ENCODE data around the gene TMPRSS5.
A peak's percentile ranks its signal among the peaks of the same experiment; 100 is the strongest.
"Not testable (repeated sequence)": the region's sequence is repeated elsewhere in the genome, so short reads cannot be mapped to it uniquely, and the experiment has no call there.

TMPRSS5 gene

GRCh38 chr11:113697111-113697510, 9.0 kb downstream of the TMPRSS5 start:
- no peak for DNase-seq

GRCh38 chr11:113695207-113695606, 10.9 kb downstream of the TMPRSS5 start:
- no peak for DNase-seq

DNA sequence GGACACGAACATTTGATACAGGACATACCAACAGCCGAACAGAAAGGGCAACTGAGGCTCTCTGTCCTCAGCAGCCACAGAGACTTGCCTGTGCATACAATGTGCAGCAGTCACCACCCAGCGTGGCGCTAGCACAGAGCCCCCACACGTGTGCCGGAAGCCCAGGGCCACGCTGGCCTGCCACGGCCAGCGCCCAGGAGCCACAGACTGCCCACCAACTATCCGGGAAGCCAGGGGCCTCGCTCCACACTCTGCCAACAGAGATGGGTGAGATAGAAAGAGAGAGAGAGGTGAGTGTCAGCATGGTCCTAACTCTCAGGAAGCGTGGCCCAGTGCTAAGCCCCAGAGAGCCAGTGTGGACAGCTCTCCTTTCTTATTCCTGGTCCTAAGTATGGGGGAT, 11.7 kb downstream of the TMPRSS5 start:
- no peak for DNase-seq

DNA sequence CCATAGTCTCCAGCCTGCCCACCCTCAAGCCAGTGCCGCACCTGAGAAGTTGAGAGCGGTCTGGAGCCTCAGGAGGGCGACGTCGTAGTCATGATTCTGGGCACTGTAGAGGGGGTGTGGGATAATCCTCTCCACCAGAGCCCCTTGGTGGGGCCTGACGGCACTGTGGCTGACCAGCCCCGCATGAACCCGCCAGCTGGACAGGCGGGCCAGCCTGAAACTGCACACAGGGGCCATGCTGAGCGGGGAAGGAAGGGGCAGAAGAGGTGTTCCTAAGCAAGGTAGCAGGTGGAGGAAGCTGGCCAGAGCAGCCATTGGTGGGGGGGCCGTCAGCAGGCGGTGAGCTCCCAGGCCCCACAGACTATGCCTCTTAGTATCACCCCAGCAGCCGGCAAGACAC, 13.1 kb downstream of the TMPRSS5 start:
- no peak for DNase-seq

DNA sequence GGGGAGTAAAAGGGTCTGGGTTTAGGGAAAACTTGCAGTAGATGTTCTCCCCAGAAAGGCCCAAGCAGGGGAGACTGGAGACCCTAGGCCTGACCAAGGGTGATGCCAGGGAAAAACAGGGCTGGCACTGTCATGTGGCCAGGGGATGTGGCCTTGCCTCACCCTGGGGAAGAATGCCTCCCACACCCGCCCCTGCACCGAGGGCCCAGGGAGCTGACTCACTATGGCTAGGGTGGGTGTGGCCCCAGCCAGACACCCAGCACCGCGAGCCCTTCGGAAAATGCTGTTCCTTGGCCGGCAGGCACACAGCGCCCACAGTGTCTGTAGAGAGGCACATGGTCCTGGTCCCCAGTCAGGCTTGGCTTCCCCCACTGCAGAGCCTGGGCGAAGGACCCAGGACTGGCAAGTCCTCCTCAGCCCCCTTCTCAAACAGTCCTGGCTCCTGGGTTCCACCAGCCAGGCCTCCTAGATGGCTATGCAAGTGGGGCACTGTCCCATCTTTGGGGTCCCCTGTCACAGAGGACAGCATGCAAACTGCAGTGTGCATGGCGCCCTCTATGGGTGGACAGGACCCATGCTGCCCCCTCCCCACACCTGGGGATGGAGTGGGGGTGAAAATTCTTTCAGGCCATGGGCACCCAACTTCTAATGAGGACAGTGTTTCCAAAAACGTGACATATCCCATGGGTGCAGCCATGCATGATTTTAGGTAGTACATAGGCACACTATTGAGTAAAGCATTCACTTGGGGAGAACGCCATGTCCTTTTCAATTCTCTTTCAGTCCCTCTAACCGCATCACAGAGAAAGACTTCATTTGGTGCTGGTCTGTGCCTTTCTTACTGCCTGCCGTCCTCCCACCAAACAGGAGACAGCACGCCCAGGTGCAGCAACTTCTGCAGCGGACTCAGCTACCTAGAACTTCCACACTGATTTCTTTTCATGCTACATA, 15.2 kb downstream of the TMPRSS5 start:
- DNase-seq = peak in 1 of 2 experiments; percentile 75

DNA sequence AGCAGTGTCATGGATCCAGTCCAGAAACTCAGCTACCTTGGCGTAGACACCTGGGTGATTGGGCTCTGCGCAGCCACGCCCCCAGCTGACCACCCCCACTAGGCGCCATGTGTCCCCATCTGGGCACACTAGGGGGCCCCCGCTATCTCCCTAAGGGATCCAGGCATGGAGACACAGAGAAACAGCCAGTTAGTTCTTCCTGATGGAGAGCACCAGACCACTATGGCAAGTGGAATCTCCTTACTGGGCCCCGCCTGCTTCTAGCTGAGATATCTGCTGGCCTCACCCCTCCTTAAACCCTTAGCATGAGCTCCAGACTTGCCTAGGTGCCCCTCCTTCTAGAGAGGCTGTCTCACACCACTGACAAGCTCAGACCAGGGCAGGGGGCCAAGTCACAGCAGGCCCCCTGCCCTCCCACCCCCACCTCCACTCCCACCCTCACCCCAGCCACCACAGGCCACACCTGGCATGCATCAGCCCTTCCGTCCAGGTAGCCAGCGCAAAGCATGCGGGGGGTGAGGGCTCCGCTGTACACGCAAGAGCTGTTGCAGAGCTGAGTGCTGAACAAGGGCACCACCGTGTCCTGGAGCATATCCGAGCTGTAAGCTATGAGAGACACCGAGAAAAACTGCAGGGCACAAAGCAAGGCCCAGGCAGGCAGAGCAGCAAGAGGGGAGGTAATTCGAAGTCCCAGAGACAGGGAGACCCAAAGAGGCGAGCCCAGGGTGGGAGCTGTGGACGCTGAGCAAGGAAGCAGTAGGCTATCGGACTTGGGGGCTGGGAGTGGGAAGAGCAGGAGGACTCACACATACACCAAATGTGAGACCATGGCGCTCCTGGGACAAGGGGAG, 16.1 kb downstream of the TMPRSS5 start:
- DNase-seq = no peak

GRCh38 chr11:113685654-113686359, 20.3 kb downstream of the TMPRSS5 start:
- DNase-seq = peak; percentile 23 to 47

GRCh38 chr11:113684496-113684895, 21.6 kb downstream of the TMPRSS5 start:
- DNase-seq = no peak

DNA sequence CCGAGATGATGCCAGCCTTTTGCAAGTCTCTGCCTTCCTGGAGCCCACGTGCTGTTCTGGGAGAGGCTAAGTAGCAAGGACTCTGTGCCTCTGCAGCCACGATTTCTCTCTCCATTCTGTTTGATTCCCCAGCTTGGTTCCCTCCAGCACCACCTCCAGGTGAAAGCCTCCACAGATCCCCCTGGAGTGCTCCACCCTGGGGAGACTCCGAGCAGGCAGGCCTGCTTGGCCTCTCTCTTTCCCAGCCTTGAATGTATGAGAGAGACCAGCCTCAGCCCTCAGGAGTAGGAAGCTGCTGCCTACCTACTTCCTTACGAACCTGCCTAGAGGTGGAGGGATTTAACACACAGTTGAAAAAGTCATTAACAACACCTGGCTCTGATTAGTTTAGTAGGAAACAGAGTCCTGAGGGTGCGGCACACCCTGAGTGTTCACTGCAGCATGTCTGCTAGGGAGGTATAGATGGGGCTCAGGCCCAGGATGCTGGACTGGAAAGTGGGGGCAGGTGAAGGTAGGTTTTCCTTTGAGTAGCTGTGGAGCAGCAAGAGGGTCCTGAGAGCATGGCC, 22.5 kb downstream of the TMPRSS5 start:
- DNase-seq = no peak

DNA sequence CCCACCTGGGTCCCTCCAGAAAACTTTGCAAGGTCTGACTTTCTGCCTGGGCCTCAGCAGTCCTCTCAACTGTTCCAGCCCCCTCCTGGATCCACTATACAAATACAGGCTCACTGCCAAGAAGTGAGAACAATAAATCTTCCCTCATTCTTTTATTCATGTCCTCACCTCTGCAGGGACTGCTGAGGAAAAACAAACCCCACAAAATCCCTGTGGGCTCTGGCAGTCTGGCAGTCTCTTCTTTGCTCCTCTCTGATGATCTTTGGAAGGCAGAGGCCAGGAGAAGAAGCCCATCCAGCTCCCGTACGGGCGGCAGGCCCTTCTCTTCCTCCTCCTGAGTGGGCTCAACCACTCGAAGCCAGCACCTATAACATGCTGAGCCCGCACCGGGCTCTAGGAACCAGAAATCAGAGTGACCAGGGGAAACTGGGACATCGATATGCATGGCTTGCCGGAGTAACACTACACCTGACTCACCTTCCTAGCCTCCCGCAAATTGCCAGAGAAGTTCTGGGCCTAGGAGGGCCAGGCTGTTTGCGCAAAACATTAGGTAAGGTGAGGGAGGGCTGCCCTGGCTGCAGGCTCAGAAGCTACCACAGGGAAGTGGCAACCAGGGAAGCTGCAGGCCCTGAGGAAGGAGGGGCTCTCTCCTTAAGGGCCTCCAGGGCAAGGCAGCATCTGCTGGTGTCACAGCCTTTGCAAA, 24.2 kb downstream of the TMPRSS5 start:
- DNase-seq = peak in 1 of 2 experiments; percentile 27

- no peak for DNase-seq
These were observed 24.8 kb downstream of the TMPRSS5 start for GRCh38 chr11:113681282-113681681.

GRCh38 chr11:113677685-113678084, 28.4 kb downstream of the TMPRSS5 start:
- DNase-seq = no peak

DNA sequence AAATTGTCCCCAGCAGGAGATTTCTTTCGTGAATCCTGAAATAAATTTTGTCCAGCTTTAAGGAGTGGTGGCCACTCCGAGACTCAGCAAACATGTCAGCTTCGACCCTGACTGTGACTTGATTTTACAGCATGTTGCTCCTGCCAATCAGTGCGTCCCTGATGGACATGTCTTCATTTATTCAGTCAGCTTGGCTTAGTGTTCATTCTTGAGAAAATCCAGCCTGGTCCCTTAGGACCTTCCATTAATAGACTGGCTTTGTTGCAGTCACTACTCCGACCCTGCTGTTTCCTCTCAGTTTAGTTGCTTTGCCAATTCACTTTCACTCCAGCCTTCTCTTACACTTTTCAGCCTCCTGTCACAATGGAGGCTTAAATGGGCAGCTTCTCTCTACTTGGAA, 30.5 kb downstream of the TMPRSS5 start:
- no peak for DNase-seq

DNA sequence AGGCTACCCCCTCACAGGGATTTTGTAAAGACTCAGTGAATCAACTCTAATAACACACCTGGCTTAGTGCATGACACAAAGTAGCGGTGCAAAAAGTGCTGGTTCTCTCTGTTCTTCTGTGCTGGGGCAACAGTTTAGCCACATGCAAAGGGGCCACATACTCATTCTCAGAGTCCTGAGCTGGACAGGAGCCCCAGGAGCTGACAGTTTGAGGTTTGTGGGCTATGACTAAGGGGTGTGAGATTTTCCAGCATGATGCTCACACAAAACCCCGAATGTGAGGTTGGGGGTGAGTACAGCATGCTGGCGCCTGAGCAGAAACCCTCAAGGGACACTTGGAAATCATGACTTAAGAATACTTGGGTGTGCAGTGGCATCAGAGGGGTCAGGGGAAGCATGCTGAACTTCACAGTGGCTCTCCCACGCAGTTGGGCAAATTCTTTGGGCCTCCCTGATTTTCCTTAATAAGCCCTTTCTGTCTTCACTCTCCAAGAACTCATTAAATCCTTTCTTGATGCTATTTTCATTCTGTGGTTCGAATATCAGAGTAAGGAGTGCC, 31.0 kb downstream of the TMPRSS5 start:
- DNase-seq = no peak

DNA sequence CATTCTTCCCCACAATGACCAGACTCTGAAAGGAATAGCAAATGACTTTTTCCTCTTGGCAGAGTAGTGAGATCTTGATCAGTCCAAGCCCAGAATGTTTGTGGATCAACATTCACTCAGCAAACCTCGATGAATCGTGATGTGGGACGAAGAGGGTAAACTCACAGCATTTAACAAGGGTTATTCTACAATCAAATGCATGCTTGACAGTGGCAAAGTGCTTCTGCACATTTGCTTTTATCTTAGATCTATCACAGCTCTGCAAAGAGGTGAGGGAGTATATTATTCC, 31.8 kb downstream of the TMPRSS5 start:
- DNase-seq = no peak

GRCh38 chr11:113673550-113674396, 32.3 kb downstream of the TMPRSS5 start:
- DNase-seq = no peak

DNA sequence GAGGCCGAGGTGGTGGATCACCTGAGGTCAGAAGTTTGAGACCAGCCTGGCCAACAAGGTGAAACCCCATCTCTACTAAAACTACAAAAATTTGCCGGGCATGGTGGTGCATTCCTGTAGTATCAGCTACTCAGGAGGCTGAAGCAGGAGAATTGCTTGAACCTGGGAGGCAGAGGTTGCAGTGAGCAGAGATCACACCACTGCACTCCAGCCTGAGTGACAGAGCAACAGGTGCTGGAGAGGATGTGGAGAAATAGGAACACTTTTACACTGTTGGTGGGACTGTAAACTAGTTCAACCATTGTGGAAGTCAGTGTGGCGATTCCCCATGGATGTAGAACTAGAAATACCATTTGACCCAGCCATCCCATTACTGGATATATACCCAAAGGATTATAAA, 34.2 kb downstream of the TMPRSS5 start:
- not testable (repeated sequence) for DNase-seq

DNA sequence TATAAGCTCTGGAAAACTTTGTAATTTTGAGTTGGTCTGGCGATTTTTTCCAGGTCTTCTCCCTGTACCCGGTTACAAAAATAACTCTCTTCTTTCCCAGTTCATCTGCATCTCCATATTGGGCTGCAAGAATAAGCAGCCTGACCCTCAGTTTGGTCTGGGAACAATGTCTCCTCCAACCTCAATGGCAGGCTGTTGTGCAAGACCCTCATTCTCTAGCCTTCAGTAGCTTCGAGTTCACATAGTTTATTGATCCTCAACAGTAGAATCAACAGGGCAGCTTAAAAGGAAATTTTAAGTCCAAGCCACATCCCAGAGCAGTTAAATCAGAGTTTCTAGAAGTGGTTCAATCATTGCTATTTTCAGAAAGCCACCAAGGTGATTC, 35.3 kb downstream of the TMPRSS5 start:
- DNase-seq = no peak

DNA sequence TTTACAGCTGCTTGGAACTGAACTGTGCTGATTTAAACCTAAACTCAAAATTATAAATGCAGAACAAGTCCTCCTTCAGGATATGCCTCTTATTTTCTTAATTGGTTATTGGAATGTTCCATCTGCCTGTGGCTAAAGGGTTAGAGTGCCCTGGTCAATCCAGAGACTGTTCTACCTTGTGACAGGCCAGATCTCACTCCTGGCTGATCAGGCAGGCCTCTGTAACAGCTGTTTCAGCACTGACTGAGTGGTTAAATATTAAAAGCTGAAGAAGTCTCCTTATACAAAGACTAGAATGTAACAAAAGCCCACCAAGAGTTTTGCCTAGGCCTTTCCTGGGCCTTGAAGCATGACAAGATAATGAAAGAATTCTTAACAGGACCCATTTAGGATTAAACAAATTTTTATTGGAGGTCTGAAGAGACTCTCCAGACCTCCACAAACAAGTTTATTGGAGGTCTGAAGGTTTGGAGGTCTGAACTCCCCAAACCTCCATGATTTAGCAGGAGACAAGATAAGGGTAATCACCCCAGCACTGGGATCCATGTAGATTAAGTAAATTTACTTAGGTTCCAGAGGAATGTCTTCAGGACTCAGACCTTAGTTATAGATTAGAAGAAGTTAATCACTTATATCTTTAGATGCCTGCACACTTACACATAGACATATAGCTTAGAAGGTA, 35.8 kb downstream of the TMPRSS5 start:
- DNase-seq = no peak

- DNase-seq = no peak
These were observed 37.9 kb downstream of the TMPRSS5 start for GRCh38 chr11:113668255-113668654.

Measured in NCI-H526 (cell line).